HepG2 (cell line): ENCODE measurements around the gene STPG2. TPM values are rescaled to one million over a fixed set of nuclear protein-coding genes. Genes with fewer than 3 reads are reported as not detected.

Experiments used
- ATAC-seq: fragments of 200-7000 bp; cut with Tn5 transposase; 3 replicates; pipeline ENCODE4 v1.9.1; 2020; ENCODE audit warnings: mild to moderate bottlenecking, moderate library complexity
- BruUV-seq: library from RNA; stranded (reverse); fragments of 400-500 nt; replicated peaks from 2 replicates; lab custom pipeline; 2021; lab: Mats Ljungman, UMichigan
- CTCF ChIA-PET: fragments of 300-600 bp; formaldehyde crosslinking; extraction: SDS; loops from one replicate; lab custom pipeline; 2021; ENCODE audit warnings: low total read pairs, inconsistent platforms, low intra/inter-chr PET ratio; lab: Yijun Ruan, JAX
- POLR2A ChIA-PET: fragments of 350-600 bp; sonication (Branson Sonifier 250); formaldehyde crosslinking; loops from one replicate; lab custom pipeline; 2020; ENCODE audit warnings: antibody characterized with exemption, inconsistent platforms; lab: Yijun Ruan, JAX
- DNase-seq: peaks from one replicate; pipeline ENCODE4 v3.0.0-alpha.2; 2015; ENCODE audit warnings: low spot score
- FAIRE-seq: peaks from 3 replicates; lab custom pipeline; 2011; peaks lifted over from hg19 to GRCh38; lab: Jason Lieb, UNC
- H2AFZ ChIP-seq: one replicate; pipeline ENCODE4 v1.6.1; 2011; ENCODE audit warnings: low read length, inconsistent platforms
- H3K27ac ChIP-seq: fragments of 300-600 bp; 3 replicates; pipeline ENCODE4 v1.8.0; 2011; ENCODE audit warnings: mixed run types, mild to moderate bottlenecking, mixed read lengths, low read length, inconsistent platforms; ENCODE audit not compliant: insufficient read depth; ENCODE audit errors: extremely low read length
- H3K27me3 ChIP-seq, 2 experiments: fragments of 200-600 bp in 1 of 2; 2 replicates in 1 of 2; 3 replicates in 1 of 2; pipeline versions ENCODE4 v1.6.0 to v1.8.0; 2011; ENCODE audit warnings: low read length in 2 of 2, mild to moderate bottlenecking in 2 of 2, moderate library complexity in 2 of 2, inconsistent platforms in 1 of 2; ENCODE audit not compliant: insufficient read depth in 2 of 2, control insufficient read depth in 1 of 2
- H3K36me3 ChIP-seq, 2 experiments: fragments of 200-600 bp in 1 of 2; replicated peaks in 1 of 2; 2 replicates in 1 of 2; 3 replicates in 1 of 2; pipeline versions ENCODE4 v1.5.1 to v1.8.0; 2011; ENCODE audit warnings: low read length in 2 of 2, inconsistent platforms in 1 of 2; ENCODE audit not compliant: insufficient read depth in 2 of 2, control insufficient read depth in 1 of 2
- H3K4me1 ChIP-seq: 2 replicates; pipeline ENCODE4 v1.5.1; 2012; ENCODE audit warnings: low read length, inconsistent platforms; ENCODE audit not compliant: insufficient read depth
- H3K4me2 ChIP-seq: 2 replicates; pipeline ENCODE4 v1.6.0; 2011; ENCODE audit warnings: low read depth, low read length, inconsistent platforms
- H3K4me3 ChIP-seq, 3 experiments: fragments of 200-600 bp in 1 of 3; sonication (generic), shearing (Covaris generic) in 1 of 3; replicated peaks in 1 of 3; 2 replicates each; pipeline ENCODE4 v1.5.1; 2011 to 2016; ENCODE audit warnings: low read length in 3 of 3, inconsistent platforms in 2 of 3, low read depth in 2 of 3, mild to moderate bottlenecking in 2 of 3, control low read depth in 1 of 3, mixed read lengths in 1 of 3; ENCODE audit not compliant: insufficient read depth in 1 of 3
- H3K79me2 ChIP-seq: one replicate; pipeline ENCODE4 v1.6.1; 2011; ENCODE audit warnings: low read length, inconsistent platforms; ENCODE audit not compliant: insufficient read depth
- H3K9ac ChIP-seq: 2 replicates; pipeline ENCODE4 v1.6.0; 2011; ENCODE audit warnings: mild to moderate bottlenecking, low read depth, low read length, inconsistent platforms; ENCODE audit not compliant: insufficient read depth
- H3K9me3 ChIP-seq: 2 replicates; pipeline ENCODE4 v1.5.1; 2012; ENCODE audit warnings: mild to moderate bottlenecking, low read length
- H4K20me1 ChIP-seq: 2 replicates; pipeline ENCODE4 v1.6.0; 2011; ENCODE audit warnings: inconsistent platforms, mild to moderate bottlenecking, low read length, moderate library complexity; ENCODE audit not compliant: insufficient read depth
- ASH2L ChIP-seq: fragments of 300-600, 200-600 bp; sonication (generic); IDR thresholded peaks from 2 replicates; pipeline ENCODE4 v1.7.0; 2017; ENCODE audit warnings: low read depth, mild to moderate bottlenecking, moderate library complexity, mixed read lengths, low read length; ENCODE audit not compliant: insufficient read length
- ATM ChIP-seq: fragments of 450-650 bp; IDR thresholded peaks from 2 replicates; pipeline ENCODE4 v1.7.1; 2017; ENCODE audit warnings: mild to moderate bottlenecking, borderline replicate concordance
- FOXC1 ChIP-seq: sonication (generic); formaldehyde crosslinking; IDR thresholded peaks from 2 replicates; pipeline ENCODE4 v1.8.0; 2022; ENCODE audit warnings: mild to moderate bottlenecking, missing genetic modification reagents, borderline replicate concordance
- MED13 ChIP-seq: sonication (generic); formaldehyde crosslinking; IDR thresholded peaks from 2 replicates; pipeline ENCODE4 v1.5.0; 2020; ENCODE audit warnings: missing genetic modification reagents
- PRDM4 ChIP-seq: sonication (generic); formaldehyde crosslinking; IDR thresholded peaks from 2 replicates; pipeline ENCODE4 v1.9.0; 2021; ENCODE audit warnings: missing genetic modification reagents, borderline replicate concordance
- REXO4 ChIP-seq: sonication (generic); formaldehyde crosslinking; IDR thresholded peaks from 2 replicates; pipeline ENCODE4 v1.8.0; 2022; ENCODE audit warnings: missing genetic modification reagents, mild to moderate bottlenecking, borderline replicate concordance
- TFE3 ChIP-seq: IDR thresholded peaks from 2 replicates; pipeline ENCODE4 v1.6.1; 2016
- ZC3H13 ChIP-seq: sonication (generic); formaldehyde crosslinking; IDR thresholded peaks from 2 replicates; pipeline ENCODE4 v1.8.1; 2023; ENCODE audit warnings: mild to moderate bottlenecking, missing genetic modification reagents, moderate library complexity
- ZHX1 ChIP-seq: sonication (generic); formaldehyde crosslinking; IDR thresholded peaks from 2 replicates; pipeline ENCODE4 v1.8.1; 2022; ENCODE audit warnings: low read depth, mild to moderate bottlenecking, missing genetic modification reagents
- ZKSCAN1 ChIP-seq: fragments of 150-350 bp; IDR thresholded peaks from 2 replicates; pipeline ENCODE4 v1.6.1; 2014; ENCODE audit warnings: low read length
- ZKSCAN5 ChIP-seq: sonication (generic); formaldehyde crosslinking; IDR thresholded peaks from 2 replicates; pipeline ENCODE4 v1.5.1; 2020; ENCODE audit warnings: mild to moderate bottlenecking, missing genetic modification reagents
- ZNF30 ChIP-seq: sonication (generic); formaldehyde crosslinking; IDR thresholded peaks from 2 replicates; pipeline ENCODE4 v1.5.0; 2020; ENCODE audit warnings: mild to moderate bottlenecking, missing genetic modification reagents
- ZNF446 ChIP-seq: sonication (generic); formaldehyde crosslinking; IDR thresholded peaks from 2 replicates; pipeline ENCODE4 v1.5.0; 2020; ENCODE audit warnings: mild to moderate bottlenecking, missing genetic modification reagents
- ZNF761 ChIP-seq: sonication (generic); formaldehyde crosslinking; conservative IDR thresholded peaks from 2 replicates; pipeline ENCODE4 v1.4.0; 2020; ENCODE audit warnings: mild to moderate bottlenecking, missing genetic modification reagents
- WGBS: methylation state at CpG from one replicate; pipeline ENCODE4 v1.1.6; 2017; ENCODE audit warnings: low lambda C conversion rate; 5-methylcytosine and 5-hydroxymethylcytosine counted together
- in situ Hi-C: cut with HindIII; loops from 2 replicates; pipeline ENCODE4 v1.10.0; 2017; ENCODE audit warnings: low pct_unique_long_range_greater_than_20kb; ENCODE audit not compliant: extremely low pct_ligation_motif_present
- intact Hi-C: fragments of 100-400 bp; cut with micrococcal nuclease; formaldehyde crosslinking; loops from one replicate; pipeline ENCODE4 v1.10.0; 2022; ENCODE audit not compliant: unreplicated experiment
- polyA plus RNA-seq, 8 experiments: library from polyadenylated mRNA; depleted of rRNA in 3 of 8; stranded (reverse) in 7 of 8; unstranded in 1 of 8; fragments of >200 nt; fragmentation: Illumina TruSeq in 4 of 8; extraction: Trizol in 4 of 8; gene quantifications; 2 replicates each; pipeline versions ENCODE4 v1.2.1 to v1.2.3, GENCODE V29; 2011 to 2016; ENCODE audit warnings: low read depth in 4 of 8, missing spikeins in 1 of 8, mixed read lengths in 1 of 8; ENCODE audit not compliant: insufficient read depth in 1 of 8
- total RNA-seq, 5 experiments: library from RNA; depleted of rRNA; stranded (reverse); fragments of >200 nt; fragmentation: Illumina TruSeq; extraction: Trizol; gene quantifications; 2 replicates each; pipeline ENCODE4 v1.2.3, GENCODE V29; 2016; ENCODE audit warnings: low read depth in 1 of 5

Gene STPG2
- total and polyA plus RNA-seq, 2 of the 13 experiments (the other 11 are each of a cell fraction or from before 2014, with no cell fraction given), result 0.07 TPM; not detected in 1

GRCh38 chr4:97851115-97851514 lies 292.2 kb downstream of the STPG2 start:
- Histone ChIP-seq H3K9me3 (peaks cover 51% of the 10 kb centered on the region), H3K27ac (no peak overlapping the region), H3K4me2 (no peak overlapping the region), H3K4me3 (no peak overlapping the region), H2AFZ (no peak overlapping the region), H3K36me3 (no peaks in the 10 kb centered on the region), H3K4me1 (no peaks in the 10 kb centered on the region), H3K27me3 (no peaks in the 10 kb centered on the region), H4K20me1 (no peaks in the 10 kb centered on the region), H3K9ac (no peak overlapping the region)
- in situ Hi-C loops (no loop called here), intact Hi-C loops (no loop called here)
- no TSS peak for BruUV-seq
- 18% methylated on average over 1 of the region's 1 CpG for WGBS
- POLR2A ChIA-PET, result no interaction called here
- CTCF ChIA-PET, result no interaction called here
- FAIRE-seq, result no peak
- TF ChIP-seq ZNF446 (CRISPR knock-in tag) (no peak), MED13 (CRISPR knock-in tag) (no peak), REXO4 (CRISPR knock-in tag) (no peak), PRDM4 (CRISPR knock-in tag) (no peak), ATM (no peak), TFE3 (no peak), ZC3H13 (CRISPR knock-in tag) (no peak), ZNF30 (no peak), ZHX1 (CRISPR knock-in tag) (no peak), ASH2L (no peak), ZKSCAN5 (no peak), ZNF761 (CRISPR knock-in tag) (no peak), ZKSCAN1 (no peak), FOXC1 (CRISPR knock-in tag) (no peak)
- TF ChIP-seq, all 625 proteins: peak for 0
- no peaks in the 10 kb centered on the region for H3K79me2 ChIP-seq
- ATAC-seq (no peak), DNase-seq (no peak)
